Activated gamma-delta T cell (primary cell): ENCODE data around the gene LRRC32.

Experiments
- DNase-seq: peaks from one replicate; lab custom pipeline; 2025; lab: John Stamatoyannopoulos, UW

The LRRC32 gene

GRCh38 chr11:76664578-76665061 lies 5.9 kb downstream of the LRRC32 start:
- no peak for DNase-seq

- no peak for DNase-seq
Observed at GRCh38 chr11:76663912-76664440, 6.6 kb downstream of the LRRC32 start.

- no peak for DNase-seq
Observed at GRCh38 chr11:76663486-76663810, 7.1 kb downstream of the LRRC32 start.

GRCh38 chr11:76662656-76663485 lies 7.7 kb downstream of the LRRC32 start:
- no peak for DNase-seq

- DNase-seq: no peak
Observed at GRCh38 chr11:76661834-76662434, 8.6 kb downstream of the LRRC32 start.

GRCh38 chr11:76661306-76661751 lies 9.2 kb downstream of the LRRC32 start:
- no peak for DNase-seq

GRCh38 chr11:76660533-76661305 lies 9.8 kb downstream of the LRRC32 start:
- no peak for DNase-seq

- no peak for DNase-seq
Observed at GRCh38 chr11:76659672-76660532, 10.6 kb downstream of the LRRC32 start.

GRCh38 chr11:76658651-76659650 lies 11.6 kb downstream of the LRRC32 start:
- no peak for DNase-seq

GRCh38 chr11:76658231-76658630 lies 12.3 kb downstream of the LRRC32 start:
- no peak for DNase-seq

- no peak for DNase-seq
Observed at GRCh38 chr11:76657187-76658170, 13.1 kb downstream of the LRRC32 start.

GRCh38 chr11:76656571-76657081 lies 13.9 kb downstream of the LRRC32 start:
- no peak for DNase-seq

GRCh38 chr11:76656050-76656531 lies 14.5 kb downstream of the LRRC32 start:
- DNase-seq: no peak

- no peak for DNase-seq
Observed at GRCh38 chr11:76655501-76656049, 15.0 kb downstream of the LRRC32 start.

- DNase-seq: no peak
Observed at GRCh38 chr11:76654980-76655379, 15.6 kb downstream of the LRRC32 start.

- DNase-seq: no peak
Observed at GRCh38 chr11:76654298-76654851, 16.2 kb downstream of the LRRC32 start.

- no peak for DNase-seq
Observed at GRCh38 chr11:76653674-76654284, 16.8 kb downstream of the LRRC32 start.
